SK-N-MC (cell line): Measurements from ENCODE around the gene FXN.
"Not testable (repeated sequence)": the region's sequence is repeated elsewhere in the genome, so short reads cannot be mapped to it uniquely, and the experiment has no call there.

Experiments
- EZH2 ChIP-seq: fragments of 200-600 bp; sonication (generic); IDR thresholded peaks from one replicate; pipeline ENCODE4 v1.6.1; 2017; ENCODE audit warnings: antibody characterized with exemption
- POLR2AphosphoS5 ChIP-seq: IDR thresholded peaks from 2 replicates; pipeline ENCODE4 v1.6.1; 2012; ENCODE audit warnings: mild to moderate bottlenecking, low read depth, low read length, borderline replicate concordance

GRCh38 chr9:69108706-69109105 lies 73.2 kb downstream of the FXN start:
- not testable (repeated sequence) for TF ChIP-seq EZH2, POLR2AphosphoS5
